ENCODE data around the gene TMEM175.

TMEM175 gene

DNA sequence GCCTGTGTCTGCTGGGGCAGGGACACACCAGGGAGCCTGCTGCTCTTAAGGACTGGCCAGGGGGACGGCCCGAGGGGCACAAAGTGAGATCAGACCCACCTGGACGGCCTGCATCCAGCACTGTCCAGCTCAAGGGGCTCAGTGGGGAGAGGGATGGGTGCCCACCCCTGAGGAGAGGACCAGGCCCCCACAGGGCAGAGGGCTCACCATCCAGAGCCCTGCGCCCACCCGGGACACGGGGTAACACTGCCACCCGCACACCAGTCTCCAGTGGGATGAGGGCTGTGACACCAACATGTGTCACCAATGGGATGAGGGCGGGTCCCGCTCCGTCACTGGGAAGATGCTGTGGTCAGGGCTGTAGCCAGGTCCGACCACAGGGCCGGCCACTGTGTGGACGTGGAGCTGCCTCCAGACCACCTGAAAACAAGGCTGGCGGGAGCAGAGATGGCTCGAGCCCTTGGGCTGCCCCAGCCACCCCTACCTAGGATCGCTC, 27.9 kb downstream of the TMEM175 start:
- DNase-seq (ENCODE audit: low spot score) = no peak

DNA sequence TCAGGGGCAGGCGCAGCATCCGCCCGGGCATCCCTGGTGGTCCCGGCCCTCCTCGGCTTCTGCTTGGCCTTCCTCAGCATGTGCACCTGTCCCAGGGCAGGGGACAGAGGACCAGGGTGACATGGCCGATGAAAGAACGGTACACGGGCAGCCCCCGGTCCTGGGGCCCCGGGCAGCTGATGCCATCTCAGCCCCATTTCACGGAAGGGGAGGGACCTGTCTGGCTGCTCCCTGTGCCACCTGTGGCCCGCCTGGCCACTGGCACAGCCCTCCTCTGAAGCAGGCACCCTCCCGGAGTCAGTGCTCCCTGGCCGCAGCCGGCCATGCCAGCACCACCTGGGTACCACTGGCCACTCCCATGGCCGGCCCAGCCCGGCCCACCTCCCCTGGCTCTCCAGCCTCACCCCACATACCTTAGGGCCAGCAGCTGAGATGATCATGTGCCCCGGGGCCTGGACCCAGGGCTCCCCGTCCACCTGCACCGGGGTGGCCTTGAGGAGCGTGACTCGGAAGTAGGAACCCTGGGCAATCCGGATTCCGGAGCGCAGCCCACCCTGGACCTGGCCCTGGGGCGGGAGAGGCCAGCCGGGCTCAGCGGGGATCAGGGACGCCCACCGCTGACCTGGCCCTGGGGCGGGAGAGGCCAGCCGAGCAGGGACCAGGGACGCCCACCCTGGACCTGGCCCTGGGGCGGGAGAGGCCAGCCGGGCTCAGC, 28.5 kb downstream of the TMEM175 start:
- no peak for DNase-seq (ENCODE audit: low spot score)

DNA sequence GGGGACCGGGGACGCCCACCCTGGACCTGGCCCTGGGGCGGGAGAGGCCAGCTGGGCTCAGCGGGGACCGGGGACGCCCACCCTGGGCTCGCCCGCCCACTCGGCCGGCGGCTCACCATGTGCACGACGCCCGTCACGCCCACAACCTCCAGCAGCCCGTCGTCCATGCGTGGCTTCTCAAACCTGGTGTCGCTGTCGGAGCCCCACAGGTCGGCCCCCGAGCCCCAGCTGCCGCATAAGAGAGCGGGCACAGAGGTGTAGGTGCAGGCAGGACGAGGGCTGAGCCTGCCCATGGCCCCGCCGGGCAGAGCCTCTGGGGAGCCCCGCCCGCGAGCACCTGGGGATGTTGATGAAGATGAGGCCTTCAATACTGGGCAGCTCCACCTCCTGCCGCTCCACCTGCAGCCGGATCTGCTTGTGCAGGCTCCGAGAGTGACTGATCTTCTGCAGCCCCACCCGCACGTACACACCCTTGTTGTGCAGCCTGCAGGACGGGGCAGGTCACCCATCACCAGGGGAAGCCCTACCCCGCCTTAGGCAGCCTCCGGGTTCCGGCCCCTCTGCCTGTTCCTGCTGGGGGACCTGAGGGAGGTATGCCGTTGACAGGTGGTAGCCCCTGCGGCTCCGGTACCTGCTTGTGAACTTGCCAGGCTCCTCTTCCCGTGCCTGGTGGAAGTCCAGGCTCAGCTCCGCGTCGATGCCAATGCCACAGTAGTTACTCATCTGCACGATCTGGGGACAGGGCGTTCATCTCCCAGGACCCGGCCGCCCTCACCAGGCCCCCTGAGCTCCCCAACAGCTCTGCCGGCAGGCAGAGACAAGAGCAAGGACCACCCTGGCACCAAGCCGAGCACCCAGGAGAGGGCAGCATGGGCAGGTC, 29.3 kb downstream of the TMEM175 start:
- DNase-seq (ENCODE audit: low spot score) = no peak

DNA sequence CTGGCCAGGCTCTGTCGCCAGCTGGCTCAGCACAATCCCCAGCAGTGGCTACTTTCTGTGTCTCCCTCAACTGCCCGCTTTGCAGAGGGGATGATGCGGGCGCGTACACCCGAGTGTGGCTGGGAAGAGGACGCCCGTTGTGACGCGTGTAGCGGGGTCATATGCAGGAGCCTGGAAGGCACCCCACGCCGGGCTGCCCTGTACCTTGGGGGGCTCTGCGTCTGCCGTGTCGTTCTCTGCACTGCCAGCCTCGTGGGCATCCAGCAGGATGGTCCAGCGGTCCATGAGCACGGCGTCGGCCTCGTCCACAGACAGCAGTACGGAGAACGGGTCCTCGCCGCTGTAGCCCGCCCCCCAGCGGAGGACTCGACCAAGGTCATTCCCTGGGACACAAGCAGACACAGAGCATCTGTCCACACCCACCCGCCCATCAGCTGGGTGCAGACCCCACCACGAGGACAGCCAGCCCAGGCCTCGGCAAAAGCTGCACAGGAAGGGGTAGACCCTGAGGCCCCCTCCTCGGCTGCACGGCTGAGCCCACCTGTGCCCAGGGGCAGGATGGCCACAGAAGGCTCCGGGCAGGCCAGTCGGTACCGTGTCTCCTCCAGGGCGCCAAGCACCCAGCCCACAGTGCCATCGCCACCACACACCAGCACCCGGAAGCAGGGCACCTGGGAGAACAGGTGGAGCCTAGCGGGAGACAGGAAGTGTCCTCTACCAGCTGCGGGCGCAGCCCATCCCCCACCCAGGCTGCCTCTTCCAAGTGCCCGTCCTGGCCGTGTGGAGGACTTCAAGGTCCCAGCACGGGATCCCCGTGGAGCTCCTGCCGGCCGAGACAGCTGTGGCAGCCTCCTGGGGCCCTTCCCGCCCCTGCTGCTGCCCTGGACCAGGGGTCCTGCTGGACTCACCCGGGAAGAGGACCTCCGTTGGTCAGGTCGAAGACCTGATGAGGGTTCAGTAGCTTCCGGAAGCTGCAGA, 30.3 kb downstream of the TMEM175 start:
- DNase-seq (ENCODE audit: low spot score) = no peak

DNA sequence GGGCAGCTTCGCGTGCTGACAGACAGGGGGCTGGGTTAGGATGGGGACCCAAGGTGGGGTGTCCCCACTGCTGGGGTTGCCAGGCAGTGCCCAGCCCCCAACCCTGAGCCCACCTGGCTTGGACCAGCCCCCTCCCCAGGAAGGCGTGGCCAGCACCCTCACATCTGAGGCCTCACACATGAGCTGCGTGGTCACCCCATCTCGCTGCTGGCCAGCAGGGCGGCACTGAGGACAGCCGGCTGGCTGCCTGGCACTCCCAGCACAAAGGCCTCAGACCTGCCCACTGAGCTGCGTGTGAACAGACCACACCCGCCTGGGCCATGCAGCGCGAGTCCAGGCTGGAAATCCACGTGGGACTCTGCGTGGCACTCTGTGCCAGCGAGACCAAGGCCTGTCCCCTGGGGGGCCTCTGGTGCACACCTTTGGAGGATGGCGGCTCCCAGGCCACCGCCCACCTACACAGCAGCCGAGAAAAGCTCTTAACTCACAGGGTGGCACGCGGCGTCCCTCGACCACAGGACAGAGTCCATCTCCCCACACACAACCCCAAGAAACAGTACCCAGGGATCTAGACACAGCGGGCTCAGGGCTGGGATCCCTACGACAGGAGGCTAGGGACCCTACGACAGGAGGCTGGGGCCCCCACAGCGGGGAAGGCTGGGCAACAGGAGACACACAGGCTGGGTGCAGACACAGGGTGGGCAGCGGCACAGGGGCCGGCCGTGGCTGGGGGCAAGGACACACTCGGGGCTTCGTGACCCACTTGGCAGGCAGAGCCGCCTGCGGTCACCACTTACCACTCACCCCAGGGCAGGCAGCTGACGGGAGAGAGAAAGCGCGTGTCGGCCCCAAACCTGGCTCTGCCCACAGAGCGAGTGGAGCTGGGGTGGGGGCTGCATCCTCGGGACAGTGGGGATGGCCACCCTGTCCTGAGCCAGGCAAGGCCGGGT, 31.3 kb downstream of the TMEM175 start:
- no peak for DNase-seq (ENCODE audit: low spot score)

DNA sequence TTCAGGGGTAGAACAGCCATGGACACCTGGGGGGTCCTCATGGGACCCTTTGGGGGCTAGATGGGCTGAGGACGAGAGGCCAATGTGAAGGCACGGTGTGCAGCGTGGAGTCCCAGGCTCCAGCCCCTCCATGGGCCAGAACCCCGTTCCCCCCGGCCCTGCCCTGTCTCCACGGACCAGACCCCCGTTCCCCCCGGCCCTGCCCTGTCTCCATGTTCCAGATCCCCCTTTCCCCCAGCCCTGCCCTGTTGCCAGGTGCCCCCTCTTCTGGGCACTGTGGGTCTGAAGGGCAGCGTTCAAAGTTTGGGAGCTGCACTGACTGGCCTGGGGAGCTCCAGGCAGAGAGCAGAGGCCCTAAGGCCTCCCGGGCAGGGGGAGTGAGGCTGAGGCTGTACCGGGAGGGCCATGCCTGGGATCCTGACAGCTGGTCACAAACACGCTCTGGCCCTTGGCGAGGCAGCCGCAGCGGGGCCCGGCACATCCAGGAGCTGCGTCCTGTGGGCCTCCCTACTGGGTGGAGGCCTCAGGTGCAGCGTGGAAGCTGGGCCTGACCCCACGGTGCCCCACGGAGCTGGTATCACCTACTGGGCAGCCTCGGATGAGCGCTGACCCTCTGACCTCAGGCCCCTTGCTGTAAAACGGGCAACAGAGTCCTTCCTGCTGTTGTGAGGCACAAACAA, 32.2 kb downstream of the TMEM175 start:
- DNase-seq (ENCODE audit: low spot score) = no peak

DNA sequence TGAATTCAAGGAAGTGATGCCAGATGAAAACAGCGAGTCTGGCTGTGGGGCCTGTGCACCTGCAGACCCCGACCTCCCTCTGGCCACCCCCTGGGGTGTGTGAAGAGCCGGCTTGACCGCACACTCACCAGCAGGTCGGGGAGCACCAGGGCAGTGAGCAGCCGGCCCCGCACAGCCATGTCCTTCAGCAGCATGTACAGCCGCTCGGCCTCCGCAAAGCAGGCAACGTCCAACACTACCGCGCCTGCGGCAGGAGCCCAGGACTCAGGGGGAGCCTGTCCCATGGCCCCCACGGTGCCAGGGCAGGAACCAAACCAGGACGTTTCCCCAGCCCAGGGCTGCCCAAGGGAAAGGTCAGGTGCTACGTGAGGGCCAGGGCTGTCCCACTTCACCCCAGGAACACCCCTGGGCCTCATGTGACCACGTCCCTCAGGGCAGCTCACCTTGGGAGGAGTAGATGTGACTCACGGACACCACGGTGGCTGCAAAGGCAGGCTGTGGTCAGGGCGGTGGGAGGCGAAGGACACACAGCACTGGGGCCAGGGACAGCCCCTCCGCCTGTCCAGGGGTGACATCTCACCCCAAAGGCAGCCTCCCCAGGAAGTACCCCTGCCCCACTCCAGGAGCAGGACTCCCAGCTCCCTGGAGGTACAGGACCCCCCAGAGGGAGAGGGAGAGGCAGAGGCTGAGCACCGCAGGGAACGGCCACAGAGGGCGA, 32.9 kb downstream of the TMEM175 start:
- no peak for DNase-seq (ENCODE audit: low spot score)

DNA sequence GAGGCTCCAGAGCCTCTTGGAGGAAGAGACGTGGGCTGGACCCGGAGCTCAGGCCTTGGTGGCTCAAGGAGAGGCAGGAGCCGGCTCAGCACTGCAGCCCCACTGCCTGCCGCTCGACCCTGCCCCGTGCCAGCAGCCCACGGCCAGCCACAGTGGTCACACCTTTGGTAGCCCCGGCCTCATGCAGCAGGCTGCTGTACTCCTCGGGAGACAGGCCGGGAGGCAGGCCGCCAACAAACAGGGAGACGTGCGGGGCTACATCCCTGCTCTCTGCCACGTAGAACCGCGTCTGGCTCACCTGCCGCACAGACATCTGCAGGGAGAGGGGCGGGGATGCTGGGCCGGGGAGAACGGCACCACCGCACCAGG, 33.5 kb downstream of the TMEM175 start:
- no peak for DNase-seq (ENCODE audit: low spot score)

DNA sequence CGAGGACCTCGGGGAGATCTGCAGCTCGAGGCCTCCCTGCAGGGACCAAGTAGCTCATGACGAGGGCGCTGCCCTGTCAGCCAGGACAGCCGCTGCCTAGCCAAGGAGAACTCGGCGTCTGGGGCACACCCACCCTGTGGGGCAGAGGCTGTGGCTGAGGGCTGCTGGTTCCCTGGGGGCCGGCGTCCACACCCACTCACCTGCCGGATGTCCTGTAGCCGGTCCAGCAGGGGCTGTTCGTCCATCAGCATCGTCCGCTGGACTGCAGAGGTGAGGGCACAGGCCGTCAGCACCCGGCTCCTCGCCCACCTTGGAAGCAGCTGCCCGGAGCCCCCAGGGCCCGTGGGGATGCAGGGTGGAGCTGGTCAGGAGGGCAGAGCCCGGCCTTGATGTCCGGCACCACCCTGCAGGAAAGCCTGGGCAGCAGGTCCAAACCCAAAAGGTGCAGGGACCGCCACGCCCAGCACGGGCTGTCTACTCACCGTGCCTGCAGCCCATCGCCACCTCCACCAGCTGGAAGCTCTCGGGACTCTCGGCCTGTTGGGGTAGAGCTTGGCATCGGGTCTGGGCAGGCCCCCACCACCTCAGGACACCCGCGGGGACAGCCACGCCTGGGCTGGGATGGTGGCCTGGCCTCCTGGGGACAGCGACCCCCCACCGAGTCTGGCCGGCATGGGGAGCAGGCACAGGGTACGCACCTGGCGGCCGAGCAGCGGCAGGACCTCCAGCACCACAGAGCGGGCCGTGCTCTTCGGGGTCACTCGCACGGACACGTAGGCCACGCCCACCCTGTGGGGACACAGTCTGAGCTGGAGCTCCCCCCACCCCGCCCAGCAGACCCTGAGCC, 34.2 kb downstream of the TMEM175 start:
- DNase-seq (ENCODE audit: low spot score) = no peak

DNA sequence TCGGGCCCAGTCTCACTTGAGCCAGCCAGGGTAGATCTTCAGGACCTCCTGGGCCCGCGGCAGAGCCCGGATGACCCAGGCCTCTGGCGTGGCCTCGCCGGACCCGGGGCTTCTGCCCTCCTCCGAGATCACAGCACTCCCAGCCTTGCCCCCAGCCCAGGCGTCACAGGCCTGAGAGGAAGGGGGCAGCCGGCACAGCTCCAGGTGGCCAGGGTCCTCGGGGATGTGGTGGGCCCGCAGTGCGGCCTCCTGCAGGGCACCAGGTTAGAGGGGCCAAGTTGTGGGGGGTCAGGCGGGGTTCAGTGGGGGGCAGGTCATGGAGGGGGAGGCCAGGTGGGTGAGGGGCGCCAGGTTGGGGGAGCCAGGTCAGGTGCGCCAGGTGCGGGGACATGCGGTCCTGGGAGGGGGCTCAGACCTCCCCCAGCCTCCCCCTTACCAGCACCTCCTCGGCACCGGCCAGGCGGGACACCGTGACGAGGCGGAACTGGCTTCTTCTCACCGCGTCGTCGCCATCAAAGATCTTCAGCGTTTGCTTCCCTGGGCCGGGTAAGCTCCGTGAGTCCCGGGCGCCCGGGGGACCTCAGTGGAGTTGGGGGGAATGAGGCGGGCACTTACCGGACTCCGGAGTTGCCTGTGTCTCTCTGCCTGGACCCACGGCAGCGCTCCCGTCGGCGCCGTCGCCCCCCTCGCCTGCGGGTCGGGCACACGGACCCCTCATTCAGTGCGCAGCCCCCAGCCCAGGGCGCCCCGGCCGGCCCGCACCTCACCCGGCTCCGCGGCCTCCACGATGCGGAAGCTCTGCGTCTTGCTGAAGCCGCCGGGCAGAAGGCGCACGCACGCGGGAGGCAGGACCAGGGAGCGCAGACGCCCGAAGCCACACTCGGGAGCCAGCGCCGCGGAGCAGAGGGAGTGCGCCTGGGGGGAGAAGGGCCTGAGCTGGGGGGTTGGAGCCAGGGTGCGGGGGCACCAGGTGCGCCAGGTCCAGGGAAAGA, 35.1 kb downstream of the TMEM175 start:
- no peak for DNase-seq (ENCODE audit: low spot score)

DNA sequence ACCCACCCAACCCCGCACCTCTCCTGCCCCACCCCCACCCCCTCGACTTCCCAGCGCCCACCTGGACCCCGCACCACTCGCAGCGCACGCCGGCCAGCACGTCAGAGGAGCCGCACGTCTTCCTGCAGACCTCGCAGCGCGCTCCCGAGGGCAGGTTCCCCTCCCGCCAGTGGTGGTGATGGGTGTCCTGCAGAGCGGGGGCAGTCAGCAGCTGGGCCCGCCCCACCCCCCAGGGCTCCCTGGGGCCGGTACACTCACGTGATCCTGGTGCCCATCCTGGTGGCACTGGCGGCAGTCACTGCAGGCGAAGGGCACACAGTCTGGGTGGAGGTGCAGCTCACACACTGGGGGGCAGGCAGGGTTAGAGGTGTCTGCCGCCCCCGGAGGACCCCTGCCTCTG, 36.0 kb downstream of the TMEM175 start:
- DNase-seq (ENCODE audit: low spot score) = no peak

DNA sequence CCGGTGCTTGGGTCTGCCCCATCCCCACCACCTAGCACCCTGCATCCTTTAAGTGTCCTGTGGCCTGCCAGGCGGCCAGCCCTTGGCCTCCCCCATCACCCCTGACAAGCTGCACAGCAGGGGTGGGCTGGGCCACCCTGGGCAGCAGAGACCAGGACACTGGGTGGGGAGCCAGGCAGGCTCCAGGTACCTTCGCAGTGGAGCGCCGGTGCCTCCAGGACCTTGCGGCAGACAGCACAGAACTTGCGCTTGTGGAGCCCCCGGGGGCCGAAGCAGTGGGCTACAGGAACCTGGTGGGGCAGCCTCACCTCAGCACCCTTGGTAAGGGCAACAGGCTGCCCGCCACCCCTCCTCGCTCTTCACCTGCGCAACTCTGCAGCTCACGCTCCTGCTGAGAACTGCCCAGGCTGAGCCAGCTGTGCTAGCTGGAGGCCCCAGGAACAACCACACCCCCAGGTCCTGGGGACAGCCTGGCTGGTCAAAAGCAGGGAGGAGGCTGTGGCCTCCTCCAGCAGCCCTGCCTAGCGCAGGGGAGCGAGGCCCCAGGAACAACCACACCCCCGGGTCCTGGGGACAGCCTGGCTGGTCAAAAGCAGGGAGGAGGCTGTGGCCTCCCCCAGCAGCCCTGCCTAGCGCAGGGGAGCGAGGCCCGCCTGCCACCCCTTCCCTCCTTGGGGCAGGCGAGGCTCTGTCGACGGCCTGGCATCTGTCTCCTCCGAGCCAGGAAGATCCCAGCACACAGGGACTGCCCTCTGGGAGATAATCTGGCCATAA, 36.5 kb downstream of the TMEM175 start:
- no peak for DNase-seq (ENCODE audit: low spot score)

DNA sequence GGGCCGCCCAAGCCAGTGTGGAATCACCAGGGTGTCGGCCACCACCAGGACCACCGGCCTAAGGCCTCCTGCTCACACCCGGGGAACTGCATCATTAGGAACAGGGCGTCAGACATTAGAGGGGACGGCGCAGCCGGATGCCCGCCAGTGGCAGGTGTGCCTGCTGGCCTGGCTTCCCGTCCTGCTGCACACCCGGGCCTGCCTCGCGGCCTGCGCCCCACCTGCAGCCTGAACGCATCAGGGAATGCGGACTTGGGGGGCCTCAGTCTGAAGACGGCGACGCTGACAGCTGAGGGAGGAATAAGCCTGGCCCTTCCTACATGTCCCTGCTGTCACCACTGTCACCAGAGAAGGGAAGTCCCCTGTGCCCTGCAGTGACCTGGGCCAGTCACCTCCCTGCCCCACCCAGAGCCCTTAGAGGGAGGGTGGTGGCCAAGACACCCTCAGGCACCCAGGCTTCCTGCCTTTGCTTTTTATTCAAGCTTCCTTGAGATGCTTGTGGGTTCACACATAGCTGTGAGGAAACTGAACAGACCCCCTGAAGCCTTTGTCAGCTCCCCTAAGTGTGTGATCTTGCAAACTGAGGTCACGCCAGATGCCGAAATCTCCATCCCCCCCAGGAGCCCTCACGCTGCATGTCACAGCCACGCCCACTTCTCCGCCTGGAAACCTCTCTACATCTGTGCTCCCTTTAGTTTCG, 37.9 kb downstream of the TMEM175 start:
- DNase-seq (ENCODE audit: low spot score) = no peak

DNA sequence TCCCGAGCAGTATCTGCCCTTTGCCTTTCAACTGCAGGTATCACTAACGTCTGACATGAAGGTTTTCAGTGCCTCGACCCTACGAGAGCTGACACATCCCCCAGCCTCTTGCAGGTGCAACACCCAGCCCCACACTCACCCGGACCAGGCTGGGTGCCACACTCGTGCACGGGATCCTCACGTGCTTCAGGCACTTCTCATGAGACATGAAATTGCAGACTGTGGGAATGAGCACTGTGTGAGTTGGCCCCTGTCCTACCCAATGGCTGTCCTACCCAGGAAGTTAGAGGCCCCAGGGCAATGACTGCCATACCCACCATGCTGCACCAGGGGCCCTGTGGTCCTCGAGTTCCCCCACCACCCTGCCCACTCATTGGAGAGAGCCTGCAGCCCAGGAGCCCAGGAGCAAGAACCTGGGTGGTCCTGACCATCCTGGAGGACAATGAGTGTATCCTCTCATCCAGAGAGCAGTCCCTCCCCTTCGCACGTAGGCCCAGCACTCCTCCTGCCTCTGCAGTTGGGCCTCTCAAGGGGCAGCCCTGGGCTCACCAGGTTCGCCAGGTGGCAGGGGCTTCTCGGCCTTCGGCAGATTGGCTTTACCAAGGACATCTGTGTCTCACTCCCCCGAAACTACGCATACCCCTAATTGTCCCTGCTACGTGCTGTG, 38.7 kb downstream of the TMEM175 start:
- DNase-seq (ENCODE audit: low spot score) = no peak

DNA sequence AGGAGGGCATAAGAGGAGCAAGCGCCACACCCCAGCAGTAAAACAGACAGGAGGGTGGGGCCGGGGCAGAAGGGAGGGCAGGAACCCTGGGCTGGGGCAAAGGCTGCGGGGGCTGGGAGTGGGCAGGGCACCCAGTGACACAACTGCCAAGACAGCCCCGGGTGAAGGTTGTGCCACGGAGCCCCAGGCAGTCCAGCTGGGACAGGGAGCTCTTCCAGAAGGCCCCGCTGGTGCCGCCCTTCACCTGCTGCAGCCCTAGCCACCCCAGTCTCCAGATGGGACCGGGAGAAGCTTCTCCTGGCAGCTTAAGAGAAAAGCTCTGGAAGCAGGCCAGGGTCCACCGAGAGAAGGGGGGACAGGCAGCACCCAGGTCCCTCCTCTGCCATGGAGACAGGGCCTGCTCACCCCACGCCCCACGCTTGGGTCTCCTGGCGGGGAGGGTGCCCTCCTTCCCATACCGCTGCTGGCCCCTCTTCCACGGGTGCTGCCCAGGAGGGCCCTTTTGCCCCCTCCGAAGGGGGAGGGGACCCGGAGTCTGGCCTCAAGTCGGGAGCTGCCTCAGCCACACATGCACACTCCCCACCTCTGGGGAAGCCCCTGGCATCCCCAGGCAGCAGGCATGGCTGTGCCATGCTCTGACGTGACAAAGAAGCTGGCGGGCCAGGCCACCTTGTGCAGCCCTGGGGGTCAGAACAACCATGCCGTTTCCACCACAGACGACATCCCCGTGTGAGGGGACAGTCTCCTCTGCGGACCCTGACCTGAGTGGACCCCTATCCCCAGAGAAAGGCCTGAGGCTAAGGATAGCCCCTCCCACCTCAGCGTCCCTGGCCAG, 39.6 kb downstream of the TMEM175 start:
- DNase-seq (ENCODE audit: low spot score) = no peak

All from AG20443 (cell line).